ENCODE results near the gene FBXW8. TPM values are rescaled to one million over a fixed set of nuclear protein-coding genes. Genes with fewer than 3 reads are reported as not detected.
A peak's percentile ranks its signal among the peaks of the same experiment; 100 is the strongest.

Gene FBXW8
- total RNA-seq, 4 donors from 2014 or later = 29.3 to 45.5 (median 32.9) TPM

DNA sequence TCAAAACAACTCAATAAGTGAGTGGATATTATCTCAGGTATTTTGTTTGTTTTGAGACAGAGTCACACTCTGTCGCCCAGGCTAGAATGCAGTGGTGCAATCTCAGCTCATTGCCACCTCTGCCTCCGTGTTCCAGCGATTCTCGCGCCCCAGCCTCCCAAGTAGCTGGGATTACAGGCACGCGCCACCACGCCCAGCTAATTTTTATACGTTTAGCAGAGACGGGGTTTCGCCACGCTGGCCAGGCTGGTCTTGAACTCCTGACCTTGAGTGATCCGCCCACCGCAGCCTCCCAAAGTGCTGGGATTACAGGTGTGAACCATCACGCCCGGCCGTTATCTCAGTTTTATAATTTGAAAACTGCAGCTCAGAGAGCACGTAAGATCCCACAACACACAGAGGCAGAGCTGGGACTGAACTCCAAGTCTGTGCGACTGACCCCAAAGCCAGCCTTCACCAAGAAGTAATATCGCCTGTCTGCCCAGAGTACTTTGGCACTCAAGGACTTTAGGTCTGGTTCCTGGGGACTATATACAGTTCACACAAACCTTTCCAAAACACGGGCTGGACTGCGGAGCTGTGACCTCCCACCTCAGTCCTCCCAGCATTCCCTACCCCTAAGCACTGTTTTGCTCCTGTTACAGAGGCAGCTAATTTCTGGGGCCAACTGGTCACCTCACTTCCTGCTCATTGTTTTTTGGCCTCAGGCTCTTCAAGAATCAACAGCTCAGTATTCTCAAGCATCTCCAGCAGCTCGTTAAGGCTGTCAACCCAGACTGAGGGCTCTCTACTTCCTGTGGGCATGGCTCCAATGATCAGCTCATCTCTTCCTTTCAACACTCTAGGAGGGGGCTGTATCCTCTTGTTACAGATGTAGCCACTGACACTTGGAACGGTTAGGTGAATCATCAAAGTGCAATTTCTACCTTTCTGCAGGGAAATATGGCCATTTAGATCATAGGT is 165.9 kb downstream of the FBXW8 start:
- peak; percentile 81 to 88 for DNase-seq
- intact Hi-C loops (cut with DNase I) = no loop called here
- Histone ChIP-seq H3K4me3 (replicated peaks in 1 of 3) (no peak overlapping the region), H3K36me3 (no peaks in the 10 kb centered on the region), H3K9me3 (no peaks in the 10 kb centered on the region), H3K4me1 (peaks cover 15 to 28% of the 10 kb centered on the region in 2 donors), H3K27me3 (no peaks in the 10 kb centered on the region), H3K27ac (peak overlapping the region; percentile 3 to 78 (median 31))
- WGBS, 2 donors = 71 to 72% methylated on average over 24 of the region's 24 CpGs
- no peak for TF ChIP-seq POLR2A (IDR thresholded peaks at IDR 0.05)
- TF ChIP-seq, protein P1, sequence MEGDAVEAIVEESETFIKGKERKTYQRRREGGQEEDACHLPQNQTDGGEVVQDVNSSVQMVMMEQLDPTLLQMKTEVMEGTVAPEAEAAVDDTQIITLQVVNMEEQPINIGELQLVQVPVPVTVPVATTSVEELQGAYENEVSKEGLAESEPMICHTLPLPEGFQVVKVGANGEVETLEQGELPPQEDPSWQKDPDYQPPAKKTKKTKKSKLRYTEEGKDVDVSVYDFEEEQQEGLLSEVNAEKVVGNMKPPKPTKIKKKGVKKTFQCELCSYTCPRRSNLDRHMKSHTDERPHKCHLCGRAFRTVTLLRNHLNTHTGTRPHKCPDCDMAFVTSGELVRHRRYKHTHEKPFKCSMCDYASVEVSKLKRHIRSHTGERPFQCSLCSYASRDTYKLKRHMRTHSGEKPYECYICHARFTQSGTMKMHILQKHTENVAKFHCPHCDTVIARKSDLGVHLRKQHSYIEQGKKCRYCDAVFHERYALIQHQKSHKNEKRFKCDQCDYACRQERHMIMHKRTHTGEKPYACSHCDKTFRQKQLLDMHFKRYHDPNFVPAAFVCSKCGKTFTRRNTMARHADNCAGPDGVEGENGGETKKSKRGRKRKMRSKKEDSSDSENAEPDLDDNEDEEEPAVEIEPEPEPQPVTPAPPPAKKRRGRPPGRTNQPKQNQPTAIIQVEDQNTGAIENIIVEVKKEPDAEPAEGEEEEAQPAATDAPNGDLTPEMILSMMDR (IDR thresholded peaks at IDR 0.05) = no peak

DNA sequence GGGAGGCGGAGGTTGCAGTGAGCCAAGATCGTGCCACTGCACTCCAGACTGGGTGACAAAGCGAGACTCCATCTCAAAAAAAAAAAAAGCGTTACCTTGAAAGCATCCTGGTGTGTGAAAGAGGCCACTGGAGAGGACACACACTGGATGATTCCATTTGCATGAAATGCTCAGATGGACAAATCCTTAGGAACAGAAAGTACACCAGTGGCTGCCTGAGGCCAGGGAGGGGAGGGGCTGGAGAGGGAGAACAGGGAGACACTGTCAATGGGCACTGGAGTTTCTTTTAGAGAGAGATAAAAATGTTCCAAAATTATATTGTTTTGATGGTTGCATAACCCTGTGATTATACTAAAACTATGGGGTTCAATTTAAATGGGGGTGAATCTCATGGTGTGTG is 168.7 kb downstream of the FBXW8 start:
- TF ChIP-seq, protein P1 (IDR thresholded peaks at IDR 0.05) = no peak
- no peak for TF ChIP-seq POLR2A (IDR thresholded peaks at IDR 0.05)
- H3K27me3 ChIP-seq = no peaks in the 10 kb centered on the region
- peak in 1 of 2 donors; percentile 36 for DNase-seq
- H3K9me3 ChIP-seq = no peaks in the 10 kb centered on the region
- peaks cover 15 to 28% of the 10 kb centered on the region in 2 donors for H3K4me1 ChIP-seq
- WGBS, 2 donors = 90 to 96% methylated on average over 4 of the region's 4 CpGs
- H3K4me3 ChIP-seq (replicated peaks in 1 of 3) = no peak overlapping the region
- intact Hi-C loops (cut with DNase I) = no loop called here
- no peaks in the 10 kb centered on the region for H3K36me3 ChIP-seq
- H3K27ac ChIP-seq = no peak overlapping the region

DNA sequence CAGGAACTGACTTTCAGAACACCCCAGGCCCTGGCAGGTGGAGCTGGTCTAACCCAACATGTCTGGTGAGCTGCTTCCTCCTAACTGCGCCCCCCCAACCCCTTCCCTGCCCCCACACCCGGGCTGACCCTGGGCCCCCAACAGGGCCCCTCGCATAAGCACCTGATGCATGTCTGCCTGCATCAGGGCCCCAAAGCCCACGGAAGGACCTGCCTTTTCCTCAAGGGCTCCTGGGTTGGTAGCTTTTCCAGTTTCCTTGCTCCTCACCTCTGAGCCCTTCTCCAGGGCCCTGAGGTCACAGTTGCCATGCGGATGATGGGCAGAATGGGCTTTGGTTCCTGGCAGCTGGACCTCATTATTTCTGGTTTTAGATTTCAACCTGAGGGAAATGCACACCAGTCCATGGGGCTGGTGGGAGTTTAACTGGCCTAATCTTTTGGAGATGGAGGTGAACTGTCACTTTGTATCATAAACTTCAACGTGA is 170.0 kb downstream of the FBXW8 start:
- no peak overlapping the region for H3K4me3 ChIP-seq (replicated peaks in 1 of 3)
- H3K27me3 ChIP-seq = no peaks in the 10 kb centered on the region
- no peaks in the 10 kb centered on the region for H3K36me3 ChIP-seq
- WGBS, 2 donors = 36 to 62% methylated on average over 2 to 5 of the region's 6 CpGs
- H3K4me1 ChIP-seq = peaks cover 15 to 22% of the 10 kb centered on the region in 2 donors
- no peak overlapping the region for H3K27ac ChIP-seq
- intact Hi-C loops (cut with DNase I) = no loop called here
- H3K9me3 ChIP-seq = no peaks in the 10 kb centered on the region
- peak in 1 of 2 donors; percentile 35 for DNase-seq
- no peak for TF ChIP-seq POLR2A (IDR thresholded peaks at IDR 0.05)
- TF ChIP-seq, protein P1 (IDR thresholded peaks at IDR 0.05) = no peak

Other genes starting within 250 kb of the FBXW8 start
- 100 to 1,000 TPM in 2 of 4 donors, 10 to 100 TPM in 2; 88.0 to 163 (median 124) TPM for gene SPRING1, start 172.9 kb upstream of the FBXW8 start, total RNA-seq
- gene RNFT2, start 172.6 kb upstream of the FBXW8 start, total RNA-seq = 1 to 10 TPM; 2.3 to 5.0 (median 4.5) TPM
- under 1 TPM; 0.39 to 0.83 (median 0.48) TPM for gene HRK, start 29.5 kb upstream of the FBXW8 start, total RNA-seq
- gene TESC, start 188.5 kb downstream of the FBXW8 start, total RNA-seq = 10 to 100 TPM; 21.5 to 34.1 (median 26.6) TPM

All from thyroid gland (tissue), 4 donors.